ENCODE results near the gene ARHGAP28. TPM values are rescaled to one million over a fixed set of nuclear protein-coding genes. Genes with fewer than 3 reads are reported as not detected.

The ARHGAP28 gene
- total RNA-seq, 1 donor from 2014 or later, result 7.6 TPM

DNA sequence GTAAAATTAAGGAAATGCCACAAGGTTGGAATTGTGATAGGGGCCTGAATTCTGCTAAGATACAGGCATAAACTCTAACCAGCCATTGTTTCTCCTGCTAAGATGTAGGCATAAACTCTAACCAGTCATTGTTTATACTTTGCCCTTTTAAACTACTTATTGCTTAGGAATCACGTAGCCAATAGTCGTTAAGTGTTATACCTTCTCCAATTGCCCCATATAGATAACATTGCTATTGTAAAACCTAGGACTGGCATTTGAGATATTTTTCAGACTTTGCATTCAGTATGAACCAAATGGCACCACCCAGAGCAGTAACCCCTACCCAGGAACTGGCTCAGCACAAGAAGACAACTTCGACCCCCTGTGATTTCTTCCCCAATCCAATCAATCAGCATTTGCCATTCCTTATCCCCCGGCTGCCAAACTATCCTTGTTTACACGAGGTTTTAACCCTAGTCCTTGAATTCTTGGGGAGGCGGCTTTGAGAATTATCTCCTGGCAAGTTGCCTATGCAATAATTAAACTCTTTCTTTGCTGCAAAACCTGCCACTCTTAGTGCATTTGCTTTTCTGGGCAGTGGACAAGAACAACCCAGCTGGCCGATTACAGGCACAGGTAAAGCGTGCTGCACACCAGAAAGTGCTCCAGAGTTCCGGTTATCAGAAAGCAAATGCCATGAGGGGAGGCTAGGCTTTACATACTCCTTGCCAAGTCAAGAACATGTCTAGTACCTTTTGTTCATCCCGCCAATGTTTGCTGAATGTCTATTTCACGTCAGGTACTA lies 220.5 kb downstream of the ARHGAP28 start:
- no peaks in the 10 kb centered on the region for H3K36me3 ChIP-seq
- no peaks in the 10 kb centered on the region for H3K9me3 ChIP-seq
- H3K27me3 ChIP-seq, result no peaks in the 10 kb centered on the region
- H3K27ac ChIP-seq, result no peak overlapping the region
- peak in 1 of 2 donors; percentile 79 for DNase-seq (ENCODE audit: extremely low spot score in 2 of 2)
- no peak overlapping the region for H3K4me3 ChIP-seq
- TF ChIP-seq POLR2A (IDR thresholded peaks at IDR 0.05) (no peak), POLR2AphosphoS5 (IDR thresholded peaks at IDR 0.05; ENCODE audit: insufficient read depth in 1 of 2, low read depth in 1 of 2) (no peak)
- TF ChIP-seq, protein P1, sequence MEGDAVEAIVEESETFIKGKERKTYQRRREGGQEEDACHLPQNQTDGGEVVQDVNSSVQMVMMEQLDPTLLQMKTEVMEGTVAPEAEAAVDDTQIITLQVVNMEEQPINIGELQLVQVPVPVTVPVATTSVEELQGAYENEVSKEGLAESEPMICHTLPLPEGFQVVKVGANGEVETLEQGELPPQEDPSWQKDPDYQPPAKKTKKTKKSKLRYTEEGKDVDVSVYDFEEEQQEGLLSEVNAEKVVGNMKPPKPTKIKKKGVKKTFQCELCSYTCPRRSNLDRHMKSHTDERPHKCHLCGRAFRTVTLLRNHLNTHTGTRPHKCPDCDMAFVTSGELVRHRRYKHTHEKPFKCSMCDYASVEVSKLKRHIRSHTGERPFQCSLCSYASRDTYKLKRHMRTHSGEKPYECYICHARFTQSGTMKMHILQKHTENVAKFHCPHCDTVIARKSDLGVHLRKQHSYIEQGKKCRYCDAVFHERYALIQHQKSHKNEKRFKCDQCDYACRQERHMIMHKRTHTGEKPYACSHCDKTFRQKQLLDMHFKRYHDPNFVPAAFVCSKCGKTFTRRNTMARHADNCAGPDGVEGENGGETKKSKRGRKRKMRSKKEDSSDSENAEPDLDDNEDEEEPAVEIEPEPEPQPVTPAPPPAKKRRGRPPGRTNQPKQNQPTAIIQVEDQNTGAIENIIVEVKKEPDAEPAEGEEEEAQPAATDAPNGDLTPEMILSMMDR (IDR thresholded peaks at IDR 0.05), result no peak
- intact Hi-C loops (cut with DNase I), result no loop called here
- H3K4me1 ChIP-seq, result no peaks in the 10 kb centered on the region

DNA sequence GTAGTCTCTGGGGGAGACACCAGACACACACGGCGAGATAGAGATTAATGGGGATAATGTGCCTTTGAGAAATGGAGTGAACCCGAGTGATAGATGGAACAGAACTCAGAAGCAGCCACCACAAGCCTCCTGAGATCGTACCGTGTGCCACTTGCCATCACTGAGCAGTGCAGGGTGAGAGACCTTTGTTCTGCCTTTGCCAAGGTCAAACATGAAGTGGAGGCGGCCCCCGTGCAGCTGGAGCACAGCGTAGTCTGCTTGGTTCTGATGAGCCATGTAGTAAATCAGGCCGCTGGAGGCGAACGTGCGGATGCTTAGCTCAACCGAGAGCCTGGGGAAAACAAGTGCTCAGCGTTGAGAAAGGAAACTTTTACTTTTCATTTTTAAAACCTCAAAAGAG lies 221.1 kb downstream of the ARHGAP28 start:
- intact Hi-C loops (cut with DNase I), result no loop called here
- no peaks in the 10 kb centered on the region for H3K4me1 ChIP-seq
- no peaks in the 10 kb centered on the region for H3K36me3 ChIP-seq
- TF ChIP-seq, protein P1 (IDR thresholded peaks at IDR 0.05), result no peak
- TF ChIP-seq POLR2AphosphoS5 (IDR thresholded peaks at IDR 0.05; ENCODE audit: insufficient read depth in 1 of 2, low read depth in 1 of 2) (no peak), POLR2A (IDR thresholded peaks at IDR 0.05) (no peak)
- no peak overlapping the region for H3K4me3 ChIP-seq
- H3K27me3 ChIP-seq, result no peaks in the 10 kb centered on the region
- no peak overlapping the region for H3K27ac ChIP-seq
- H3K9me3 ChIP-seq, result no peaks in the 10 kb centered on the region
- DNase-seq (ENCODE audit: extremely low spot score in 2 of 2), result peak in 1 of 2 donors; percentile 60

DNA sequence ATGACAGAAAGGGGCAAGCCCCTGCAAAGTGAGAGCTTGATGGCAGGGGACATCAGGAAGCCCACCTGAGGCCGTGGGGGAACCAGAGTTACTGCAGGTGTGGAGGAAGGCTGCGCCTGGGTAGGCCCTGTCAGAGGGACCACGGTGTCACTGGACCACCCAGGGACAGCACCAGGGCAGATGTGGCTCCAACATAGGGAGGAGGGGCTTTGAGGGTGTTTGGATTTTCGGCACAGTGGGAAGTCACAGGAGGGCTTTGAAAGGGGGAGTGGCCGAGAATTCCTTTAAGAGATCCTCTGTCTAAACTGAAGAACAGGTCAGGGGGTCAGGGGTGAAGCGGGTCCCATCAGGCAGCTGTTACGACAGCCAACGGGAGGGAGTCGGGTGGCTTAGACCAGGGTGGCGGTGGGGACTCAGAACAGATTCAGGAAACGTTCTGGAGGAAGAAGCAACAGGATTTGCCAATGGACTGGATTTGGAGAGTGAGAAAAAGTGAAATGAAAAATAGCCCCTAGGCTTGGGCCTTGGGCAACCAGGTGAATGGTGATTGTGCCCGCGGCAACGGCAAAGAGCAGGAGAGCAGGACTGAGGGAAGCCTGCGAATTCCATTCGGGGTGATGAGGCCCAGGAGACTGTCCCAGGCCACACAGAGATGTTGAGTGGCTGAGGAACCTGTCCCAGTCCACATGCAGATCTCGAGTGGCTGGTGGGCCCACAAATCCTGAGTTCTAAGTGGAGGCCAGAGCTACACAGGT lies 222.0 kb downstream of the ARHGAP28 start:
- no peak overlapping the region for H3K27ac ChIP-seq
- no peaks in the 10 kb centered on the region for H3K27me3 ChIP-seq
- TF ChIP-seq POLR2A (IDR thresholded peaks at IDR 0.05), result no peak
- TF ChIP-seq, protein P1 (IDR thresholded peaks at IDR 0.05), result no peak
- no peak for TF ChIP-seq POLR2AphosphoS5 (IDR thresholded peaks at IDR 0.05; ENCODE audit: insufficient read depth in 1 of 2, low read depth in 1 of 2)
- peak in 1 of 2 donors; percentile 69 for DNase-seq (ENCODE audit: extremely low spot score in 2 of 2)
- no peaks in the 10 kb centered on the region for H3K9me3 ChIP-seq
- intact Hi-C loops (cut with DNase I), result no loop called here
- H3K4me3 ChIP-seq, result no peak overlapping the region
- no peaks in the 10 kb centered on the region for H3K4me1 ChIP-seq
- no peaks in the 10 kb centered on the region for H3K36me3 ChIP-seq

DNA sequence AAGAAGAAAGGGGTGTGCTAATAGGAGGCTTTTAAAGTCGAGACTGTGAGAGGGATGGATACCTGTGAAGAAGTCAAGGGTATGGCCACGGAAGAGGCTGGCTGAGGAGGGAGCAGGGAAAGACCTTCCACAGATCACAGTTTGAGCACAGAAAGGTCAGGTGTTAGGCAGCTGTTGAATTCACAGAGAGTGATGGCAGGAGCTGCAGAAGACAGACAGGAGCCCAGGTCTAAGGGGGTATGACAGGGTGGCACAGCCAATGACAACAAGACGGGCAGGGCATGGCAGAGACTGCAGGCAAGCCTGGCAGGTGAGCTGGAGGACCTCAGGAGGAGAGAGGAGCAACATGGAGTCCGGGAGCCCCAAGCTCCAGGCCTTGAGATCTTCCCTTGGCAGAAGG lies 225.0 kb downstream of the ARHGAP28 start:
- H3K9me3 ChIP-seq, result no peaks in the 10 kb centered on the region
- H3K4me1 ChIP-seq, result no peaks in the 10 kb centered on the region
- TF ChIP-seq POLR2A (IDR thresholded peaks at IDR 0.05) (no peak), POLR2AphosphoS5 (IDR thresholded peaks at IDR 0.05; ENCODE audit: insufficient read depth in 1 of 2, low read depth in 1 of 2) (no peak)
- TF ChIP-seq, protein P1 (IDR thresholded peaks at IDR 0.05), result no peak
- no peak for DNase-seq (ENCODE audit: extremely low spot score in 2 of 2)
- no peaks in the 10 kb centered on the region for H3K36me3 ChIP-seq
- intact Hi-C loops (cut with DNase I), result no loop called here
- no peaks in the 10 kb centered on the region for H3K27me3 ChIP-seq
- H3K27ac ChIP-seq, result no peak overlapping the region
- H3K4me3 ChIP-seq, result no peak overlapping the region

DNA sequence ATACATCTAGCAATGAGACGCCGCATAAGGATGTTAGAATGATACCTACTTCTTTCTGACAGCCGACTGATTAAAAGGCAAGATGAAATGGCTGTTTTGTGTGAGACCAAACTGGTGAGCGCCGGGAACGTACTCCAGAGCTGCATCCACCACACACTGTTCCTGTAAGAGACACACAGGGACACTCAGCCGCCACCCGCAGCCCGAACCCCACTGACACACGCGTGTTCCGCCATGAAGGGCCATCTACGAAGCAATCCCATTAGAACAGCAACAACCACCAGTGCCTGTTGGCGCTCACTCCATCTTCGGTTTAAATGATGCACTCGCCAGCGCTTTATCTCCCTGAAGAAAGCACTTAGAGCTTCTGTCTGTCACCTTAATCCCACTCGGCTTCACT lies 225.8 kb downstream of the ARHGAP28 start:
- H3K9me3 ChIP-seq, result peaks cover 3% of the 10 kb centered on the region
- intact Hi-C loops (cut with DNase I), result no loop called here
- no peak for DNase-seq (ENCODE audit: extremely low spot score in 2 of 2)
- H3K27me3 ChIP-seq, result no peaks in the 10 kb centered on the region
- H3K4me1 ChIP-seq, result no peaks in the 10 kb centered on the region
- no peak overlapping the region for H3K4me3 ChIP-seq
- H3K27ac ChIP-seq, result no peak overlapping the region
- H3K36me3 ChIP-seq, result no peaks in the 10 kb centered on the region
- TF ChIP-seq POLR2AphosphoS5 (IDR thresholded peaks at IDR 0.05; ENCODE audit: insufficient read depth in 1 of 2, low read depth in 1 of 2) (no peak), POLR2A (IDR thresholded peaks at IDR 0.05) (no peak)
- TF ChIP-seq, protein P1 (IDR thresholded peaks at IDR 0.05), result no peak

Measured in vagina (tissue), 2 donors.